SIG-M5 (cell line): Measurements from ENCODE around the gene BMP7.

Source experiments
- DNase-seq: peaks from one replicate; lab custom pipeline; 2025; lab: John Stamatoyannopoulos, UW

Gene BMP7

GRCh38 chr20:57145089-57145631 is 121.3 kb downstream of the BMP7 start:
- no peak for DNase-seq

- DNase-seq = no peak
These were observed 123.3 kb downstream of the BMP7 start for GRCh38 chr20:57143173-57143572.

GRCh38 chr20:57142667-57143066 is 123.8 kb downstream of the BMP7 start:
- no peak for DNase-seq

- no peak for DNase-seq
These were observed 124.9 kb downstream of the BMP7 start for GRCh38 chr20:57141492-57141891.

- no peak for DNase-seq
These were observed 126.0 kb downstream of the BMP7 start for GRCh38 chr20:57140416-57140965.

GRCh38 chr20:57139342-57140093 is 126.9 kb downstream of the BMP7 start:
- DNase-seq = no peak

GRCh38 chr20:57138198-57138995 is 128.0 kb downstream of the BMP7 start:
- no peak for DNase-seq

- DNase-seq = no peak
These were observed 128.8 kb downstream of the BMP7 start for GRCh38 chr20:57137676-57138075.

GRCh38 chr20:57136734-57137133 is 129.7 kb downstream of the BMP7 start:
- no peak for DNase-seq

- no peak for DNase-seq
These were observed 130.6 kb downstream of the BMP7 start for GRCh38 chr20:57135875-57136274.

- no peak for DNase-seq
These were observed 131.6 kb downstream of the BMP7 start for GRCh38 chr20:57134804-57135203.

- no peak for DNase-seq
These were observed 132.4 kb downstream of the BMP7 start for GRCh38 chr20:57133926-57134650.

GRCh38 chr20:57131601-57132391 is 134.6 kb downstream of the BMP7 start:
- no peak for DNase-seq

GRCh38 chr20:57131077-57131476 is 135.4 kb downstream of the BMP7 start:
- no peak for DNase-seq

- DNase-seq = no peak
These were observed 136.2 kb downstream of the BMP7 start for GRCh38 chr20:57130160-57130772.

- no peak for DNase-seq
These were observed 137.1 kb downstream of the BMP7 start for GRCh38 chr20:57129303-57129702.

GRCh38 chr20:57128044-57128757 is 138.2 kb downstream of the BMP7 start:
- DNase-seq = no peak

GRCh38 chr20:57126481-57127092 is 139.9 kb downstream of the BMP7 start:
- no peak for DNase-seq

GRCh38 chr20:57124800-57125517 is 141.5 kb downstream of the BMP7 start:
- no peak for DNase-seq
